Measurements from ENCODE around the gene NDE1. TPM values are rescaled to one million over a fixed set of nuclear protein-coding genes. Genes with fewer than 3 reads are reported as not detected.
A peak's percentile ranks its signal among the peaks of the same experiment; 100 is the strongest.

Gene NDE1
- polyA plus RNA-seq, 1 of the 3 experiments (the other 2 are of a cell fraction): 27.9 TPM

GRCh38 chr16:15772579-15773293 is 122.7 kb downstream of the NDE1 start (continued):
- TF ChIP-seq USF1 (IDR thresholded peaks at IDR 0.05; ENCODE audit: borderline replicate concordance, low read depth) (no peak), FOXJ3 (CRISPR knock-in tag; IDR thresholded peaks at IDR 0.05) (no peak)

- H3K4me2 ChIP-seq: no peak overlapping the region
- H3K36me3 ChIP-seq (replicated peaks in 1 of 2; ENCODE audit: control insufficient read depth in 1 of 2, insufficient read depth in 2 of 2, low read length in 1 of 2): no peaks in the 10 kb centered on the region
- 26% methylated on average over 6 of the region's 6 CpGs for WGBS (ENCODE audit: low lambda C conversion rate)
- no peaks in the 10 kb centered on the region for H4K20me1 ChIP-seq (ENCODE audit: insufficient read depth)
- no peaks in the 10 kb centered on the region; the same call in 1 of the 2 replicates for H3K27me3 ChIP-seq (ENCODE audit: insufficient read depth)
- no peak for TF ChIP-seq USF1 (IDR thresholded peaks at IDR 0.05; ENCODE audit: borderline replicate concordance, low read depth)
- TF ChIP-seq IRF3 (IDR thresholded peaks at IDR 0.05; ENCODE audit: low read depth, low read length): no peak
- no peak for TF ChIP-seq SMC3 (IDR thresholded peaks at IDR 0.05; ENCODE audit: low read depth, low read length)
- no peak for TF ChIP-seq MAX (IDR thresholded peaks at IDR 0.05; ENCODE audit: low read depth)
- no peaks in the 10 kb centered on the region for H3K4me1 ChIP-seq (ENCODE audit: control insufficient read depth in 1 of 2, insufficient read depth in 2 of 2, low read depth in 1 of 2, low read length in 1 of 2)
- H3K79me2 ChIP-seq (ENCODE audit: insufficient read depth): no peaks in the 10 kb centered on the region
- POLR2A ChIA-PET: no interaction called here
- no peaks in the 10 kb centered on the region for H3K9me3 ChIP-seq
- H3K27ac ChIP-seq (ENCODE audit: low read depth in 2 of 2, low read length in 1 of 2): no peak overlapping the region
- no peak overlapping the region for H3K4me3 ChIP-seq (ENCODE audit: low read depth in 2 of 2, low read length in 1 of 2)
- CTCF ChIA-PET: interaction anchor here (0.6 to 2.0 kb wide), 3 partner anchors 39 to 55 kb away, joined by 4 to 5 read pairs (median 4); no protein-coding TSS in a partner anchor
- H3K9ac ChIP-seq: no peak overlapping the region
- H2AFZ ChIP-seq (ENCODE audit: low read depth): no peak overlapping the region
- DNase-seq: no peak
- H3K9me2 ChIP-seq: no peaks in the 10 kb centered on the region
- no peaks in the 10 kb centered on the region for H3F3A ChIP-seq (replicated peaks; ENCODE audit: insufficient read depth)
Observed at GRCh38 chr16:15773968-15774367, 123.9 kb downstream of the NDE1 start.

GRCh38 chr16:15775209-15775608 is 125.2 kb downstream of the NDE1 start:
- Histone ChIP-seq H2AFZ (ENCODE audit: low read depth) (no peak overlapping the region), H3K9ac (no peak overlapping the region), H3K9me3 (no peaks in the 10 kb centered on the region), H3K27me3 (ENCODE audit: insufficient read depth) (peaks cover 7% of the 10 kb centered on the region; the same call in 1 of the 2 replicates), H4K20me1 (ENCODE audit: insufficient read depth) (no peaks in the 10 kb centered on the region), H3K4me2 (no peak overlapping the region), H3K4me1 (ENCODE audit: control insufficient read depth in 1 of 2, insufficient read depth in 2 of 2, low read depth in 1 of 2, low read length in 1 of 2) (no peaks in the 10 kb centered on the region), H3F3A (replicated peaks; ENCODE audit: insufficient read depth) (no peaks in the 10 kb centered on the region), H3K9me2 (no peaks in the 10 kb centered on the region), H3K79me2 (ENCODE audit: insufficient read depth) (no peaks in the 10 kb centered on the region), H3K4me3 (ENCODE audit: low read depth in 2 of 2, low read length in 1 of 2) (no peak overlapping the region), H3K36me3 (replicated peaks in 1 of 2; ENCODE audit: control insufficient read depth in 1 of 2, insufficient read depth in 2 of 2, low read length in 1 of 2) (no peaks in the 10 kb centered on the region), H3K27ac (ENCODE audit: low read depth in 2 of 2, low read length in 1 of 2) (no peak overlapping the region)
- CTCF ChIA-PET: interaction anchor here (0.8 to 1.0 kb wide), 3 partner anchors 17 to 352 kb away, joined by 3 to 5 read pairs (median 3); no protein-coding TSS in a partner anchor
- POLR2A ChIA-PET: no interaction called here
- DNase-seq: peak; percentile 30
- TF ChIP-seq IRF3 (IDR thresholded peaks at IDR 0.05; ENCODE audit: low read depth, low read length) (no peak), MEF2A (IDR thresholded peaks at IDR 0.05; ENCODE audit: borderline replicate concordance, low read depth) (no peak), PBX3 (IDR thresholded peaks at IDR 0.05) (no peak), YY1 (IDR thresholded peaks at IDR 0.05; ENCODE audit: low read depth) (no peak), USF1 (IDR thresholded peaks at IDR 0.05; ENCODE audit: borderline replicate concordance, low read depth) (no peak), RXRA (IDR thresholded peaks at IDR 0.05; ENCODE audit: borderline replicate concordance, low read depth) (no peak), CTCF (IDR thresholded peaks at IDR 0.05) (no peak), TAF1 (IDR thresholded peaks at IDR 0.05; ENCODE audit: borderline replicate concordance, low read depth, low read length) (no peak), NRF1 (IDR thresholded peaks at IDR 0.05; ENCODE audit: low read depth, low read length) (no peak), GABPA (IDR thresholded peaks at IDR 0.05; ENCODE audit: low read depth) (no peak)

Measured in SK-N-SH (cell line).